Suprapubic skin (tissue), 4 donors: ENCODE results near the gene WDR38. TPM values are rescaled to one million over a fixed set of nuclear protein-coding genes. Genes with fewer than 3 reads are reported as not detected.

Source experiments
- DNase-seq, 2 donors: peaks; one replicate each; pipeline ENCODE4 v3.0.0-alpha.2; 2019; ENCODE audit warnings: low spot score in 2 of 2
- H3K27ac ChIP-seq: fragments of 200-600 bp; sonication (generic); one replicate; pipeline ENCODE4 v1.5.1; 2019
- H3K27me3 ChIP-seq: fragments of 200-600 bp; sonication (generic); one replicate; pipeline ENCODE4 v1.5.1; 2019
- H3K36me3 ChIP-seq: fragments of 200-600 bp; sonication (generic); one replicate; pipeline ENCODE4 v1.5.1; 2019
- H3K4me1 ChIP-seq: fragments of 200-600 bp; sonication (generic); one replicate; pipeline ENCODE4 v1.5.1; 2019
- H3K4me3 ChIP-seq: fragments of 200-600 bp; sonication (generic); one replicate; pipeline ENCODE4 v1.5.1; 2019; ENCODE audit warnings: mild to moderate bottlenecking
- H3K9me3 ChIP-seq: fragments of 200-600 bp; sonication (generic); one replicate; pipeline ENCODE4 v1.5.1; 2019
- CTCF ChIP-seq, 2 donors: fragments of 200-600 bp in 1 of 2; fragments of 450-650 bp in 1 of 2; sonication (generic) in 1 of 2; IDR thresholded peaks; one replicate each; pipeline ENCODE4 v1.5.1; 2016 to 2019; ENCODE audit warnings: antibody characterized with exemption in 2 of 2, mild to moderate bottlenecking in 1 of 2, moderate library complexity in 1 of 2
- EP300 ChIP-seq: sonication (generic); formaldehyde crosslinking; IDR thresholded peaks from one replicate; pipeline ENCODE4 v1.6.1; 2017; ENCODE audit warnings: antibody characterized with exemption
- POLR2A ChIP-seq, 2 donors: fragments of 450-650 bp; IDR thresholded peaks; one replicate each; pipeline ENCODE4 v1.6.1; 2017; ENCODE audit warnings: antibody characterized with exemption in 2 of 2, mild to moderate bottlenecking in 2 of 2, moderate library complexity in 2 of 2
- POLR2AphosphoS5 ChIP-seq, 3 donors: sonication (generic); formaldehyde crosslinking; IDR thresholded peaks; one replicate each; pipeline ENCODE4 v1.6.1; 2017; ENCODE audit warnings: antibody characterized with exemption in 3 of 3
- WGBS: methylation state at CpG from one replicate; pipeline ENCODE4 v1.1.5; 2018; 5-methylcytosine and 5-hydroxymethylcytosine counted together
- total RNA-seq, 4 donors: library from RNA; depleted of rRNA; stranded (reverse); fragments of >200 nt; gene quantifications; one replicate each; pipeline ENCODE4 v1.1.0, GENCODE V29; 2016

The WDR38 gene
- total RNA-seq, 4 donors from 2014 or later, result not detected

GRCh38 chr9:124855944-124856765 is 2.9 kb downstream of the WDR38 start:
- H3K4me3 ChIP-seq, result no peak overlapping the region
- H3K27ac ChIP-seq, result no peak overlapping the region
- H3K4me1 ChIP-seq, result peaks cover 45% of the 10 kb centered on the region
- peaks cover 42% of the 10 kb centered on the region for H3K36me3 ChIP-seq
- 84% methylated on average over 2 of the region's 16 CpGs for WGBS
- no peaks in the 10 kb centered on the region for H3K27me3 ChIP-seq
- no peak for DNase-seq
- H3K9me3 ChIP-seq, result no peaks in the 10 kb centered on the region
- TF ChIP-seq POLR2A (IDR thresholded peaks at IDR 0.05), result no peak
- no peak for TF ChIP-seq CTCF (IDR thresholded peaks at IDR 0.05)
- TF ChIP-seq EP300, result no peak
- TF ChIP-seq POLR2AphosphoS5 (IDR thresholded peaks at IDR 0.05), result no peak

GRCh38 chr9:124857533-124858162 is 4.4 kb downstream of the WDR38 start:
- TF ChIP-seq POLR2A (IDR thresholded peaks at IDR 0.05) (no peak), POLR2AphosphoS5 (IDR thresholded peaks at IDR 0.05) (no peak), CTCF (IDR thresholded peaks at IDR 0.05) (no peak), EP300 (no peak)
- H3K27me3 ChIP-seq, result no peaks in the 10 kb centered on the region
- H3K4me3 ChIP-seq, result no peak overlapping the region
- no peak overlapping the region for H3K27ac ChIP-seq
- 80% methylated on average over 11 of the region's 24 CpGs for WGBS
- H3K9me3 ChIP-seq, result no peaks in the 10 kb centered on the region
- DNase-seq, result no peak
- peaks cover 41% of the 10 kb centered on the region for H3K4me1 ChIP-seq
- H3K36me3 ChIP-seq, result peaks cover 42% of the 10 kb centered on the region

DNA sequence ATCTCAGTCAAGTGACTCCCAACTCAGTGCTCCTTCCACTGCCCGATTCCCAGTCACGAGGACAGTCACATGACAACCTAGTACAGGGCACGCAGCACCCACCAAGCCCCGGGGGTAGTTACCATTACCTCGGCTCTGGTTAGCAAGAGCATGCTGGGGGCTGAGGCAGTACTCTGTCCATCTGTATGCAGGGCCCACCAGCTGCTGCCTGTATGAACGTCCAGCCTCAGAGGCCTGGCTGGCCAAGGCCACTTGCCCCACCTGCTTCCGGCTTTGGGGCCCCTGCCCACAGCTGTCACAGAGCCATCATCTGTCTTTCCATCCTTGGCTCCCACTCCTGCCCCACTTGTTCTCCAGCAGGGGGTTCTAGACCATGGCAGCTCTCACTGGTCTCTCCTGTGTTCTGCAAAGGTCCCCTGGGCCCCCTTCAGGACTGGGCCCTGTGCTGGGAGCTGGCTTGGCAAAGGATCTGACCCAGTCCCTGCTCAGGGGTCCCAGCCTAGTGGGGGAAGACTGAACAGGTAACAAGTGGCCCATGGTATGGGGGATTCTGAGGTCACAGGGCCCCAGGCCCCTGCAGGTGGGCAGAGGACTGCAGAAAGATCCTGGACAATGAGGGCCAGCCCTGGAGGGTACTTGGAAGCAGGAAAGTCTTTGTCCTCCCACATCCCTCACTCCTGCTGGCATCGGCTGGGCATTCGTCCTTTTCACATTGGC is 5.2 kb downstream of the WDR38 start:
- Histone ChIP-seq H3K36me3 (peaks cover 42% of the 10 kb centered on the region), H3K9me3 (no peaks in the 10 kb centered on the region), H3K27ac (no peak overlapping the region), H3K4me1 (peaks cover 41% of the 10 kb centered on the region), H3K27me3 (no peaks in the 10 kb centered on the region), H3K4me3 (no peak overlapping the region)
- WGBS, result 58% methylated on average over 8 of the region's 9 CpGs
- TF ChIP-seq EP300, result no peak
- no peak for TF ChIP-seq CTCF (IDR thresholded peaks at IDR 0.05)
- no peak for DNase-seq

DNA sequence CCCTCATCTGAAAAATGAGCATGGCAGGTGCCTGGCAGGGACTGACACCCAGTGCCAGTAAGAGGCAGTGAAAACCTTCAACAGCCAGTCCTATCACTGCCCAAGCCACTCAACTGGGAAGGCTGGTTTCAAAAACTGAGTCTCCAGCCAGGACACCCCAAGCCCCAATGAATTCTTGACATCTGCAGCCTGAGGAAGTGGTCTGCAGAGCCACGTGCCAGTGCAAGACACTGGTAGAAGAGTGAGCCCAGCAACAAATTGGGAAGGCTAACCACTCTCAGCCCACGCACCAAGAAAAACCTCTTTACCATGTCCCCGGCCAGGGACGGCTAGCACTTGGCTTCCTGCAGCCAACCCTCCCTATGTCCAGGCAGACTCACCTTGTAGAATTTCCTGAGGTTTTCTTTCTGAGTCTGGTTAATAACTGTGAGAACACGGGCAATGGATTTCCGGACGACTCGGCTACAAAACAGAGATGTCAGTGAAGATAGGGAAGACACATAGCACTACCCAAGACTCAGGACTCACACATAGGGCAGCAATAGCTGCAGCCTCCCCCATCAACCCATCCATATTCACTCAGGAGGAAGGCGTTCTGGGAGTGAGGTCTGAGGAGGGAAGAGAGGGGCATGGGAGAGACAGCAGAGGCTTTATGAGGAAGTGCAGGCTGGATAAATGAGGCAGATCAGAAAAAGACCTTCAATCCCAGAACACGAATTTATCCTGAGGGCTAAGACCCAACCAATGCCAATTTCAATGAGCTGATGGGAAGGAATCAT is 6.7 kb downstream of the WDR38 start:
- peaks cover 42% of the 10 kb centered on the region for H3K36me3 ChIP-seq
- H3K4me1 ChIP-seq, result peaks cover 49% of the 10 kb centered on the region
- 41% methylated on average over 10 of the region's 10 CpGs for WGBS
- no peaks in the 10 kb centered on the region for H3K27me3 ChIP-seq
- H3K4me3 ChIP-seq, result peak overlapping the region; percentile 92
- TF ChIP-seq POLR2AphosphoS5 (IDR thresholded peaks at IDR 0.05) (no peak), POLR2A (IDR thresholded peaks at IDR 0.05) (no peak), CTCF (IDR thresholded peaks at IDR 0.05) (no peak), EP300 (no peak)
- DNase-seq, result no peak
- H3K9me3 ChIP-seq, result no peaks in the 10 kb centered on the region
- no peak overlapping the region for H3K27ac ChIP-seq
